ENCODE measurements around the gene KIF3C.

GRCh38 chr2:25983735-25984134 lies 1.4 kb upstream of the KIF3C start:
- TF ChIP-seq TAF1 (IDR thresholded peaks at IDR 0.05; ENCODE audit: borderline replicate concordance, insufficient read depth, low read length) (no peak), POLR2AphosphoS5 (IDR thresholded peaks at IDR 0.05; ENCODE audit: low read depth, low read length) (no peak)

Data from PFSK-1 (cell line).